ENCODE results near the gene GDF7.

GRCh38 chr2:20698916-20699613 is 32.1 kb downstream of the GDF7 start:
- TF ChIP-seq RAD21 (IDR thresholded peaks at IDR 0.05; ENCODE audit: low read length) (no peak), CTCF (conservative IDR thresholded peaks at IDR 0.05; ENCODE audit: low read depth, low read length) (no peak), ELK1 (IDR thresholded peaks at IDR 0.05; ENCODE audit: borderline replicate concordance, low read depth, low read length) (no peak)

Measured in IMR-90 (cell line).